ENCODE results near the gene ASB5.
"Not testable (repeated sequence)": the region's sequence is repeated elsewhere in the genome, so short reads cannot be mapped to it uniquely, and the experiment has no call there.

Gene ASB5

DNA sequence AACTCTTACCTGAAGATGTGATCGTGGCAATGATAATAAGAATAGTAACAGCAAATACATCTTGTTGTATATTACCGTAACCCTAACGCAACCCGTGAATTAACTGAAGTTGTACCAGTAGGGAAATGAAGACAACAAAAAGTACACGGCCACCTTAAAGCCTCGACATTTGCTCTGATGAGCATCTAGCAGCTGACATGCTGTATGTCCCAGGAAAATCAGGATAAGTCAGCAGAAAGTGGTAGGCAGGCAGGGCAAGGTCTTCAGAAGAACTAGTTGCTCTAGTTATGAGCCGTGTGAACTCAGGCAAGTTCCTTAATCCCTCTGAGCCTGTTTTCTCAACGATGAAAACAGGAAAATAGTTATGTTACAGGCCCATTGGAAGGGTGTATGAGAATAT is 7.7 kb upstream of the ASB5 start:
- DNase-seq, result no peak

DNA sequence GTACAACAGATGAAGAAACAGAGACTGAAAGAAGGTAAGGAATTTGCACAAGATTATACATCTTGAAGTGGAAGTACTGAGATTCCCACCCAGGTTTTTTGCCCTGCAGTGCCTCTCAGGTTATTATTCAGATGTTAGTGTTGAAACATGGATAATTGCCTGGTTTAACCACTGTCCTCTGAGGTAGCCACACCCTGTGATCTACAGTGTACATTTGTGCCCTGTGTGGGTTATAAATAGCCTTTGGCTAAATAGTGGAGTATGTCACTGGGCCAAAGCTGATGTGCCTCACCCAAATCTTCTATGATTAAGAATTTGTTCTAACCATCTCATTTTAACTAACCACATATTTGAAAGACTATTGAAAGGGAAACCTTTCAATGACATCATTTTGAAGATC is 5.4 kb upstream of the ASB5 start:
- DNase-seq, result no peak

DNA sequence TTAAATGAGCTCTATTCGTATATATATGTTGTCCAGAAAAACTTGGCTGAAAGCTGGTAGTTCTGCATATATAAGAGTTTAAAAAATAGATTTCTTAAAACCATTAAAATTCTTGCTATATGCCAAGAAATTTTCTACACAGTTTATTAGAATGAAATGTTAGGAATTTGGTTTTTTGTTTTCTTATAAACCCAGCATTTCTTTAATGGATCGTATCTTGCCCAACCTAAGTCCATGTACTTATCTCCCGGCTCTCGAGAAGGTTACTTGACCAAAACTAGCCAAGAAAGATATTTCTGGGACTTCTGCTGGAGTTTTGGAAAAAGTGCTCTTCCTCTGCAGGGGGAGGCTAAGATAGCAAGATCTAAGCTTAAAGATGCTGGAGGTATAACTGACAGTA is 4.7 kb upstream of the ASB5 start:
- DNase-seq, result no peak

GRCh38 chr4:176272799-176273198 is 3.8 kb upstream of the ASB5 start:
- DNase-seq, result no peak

DNA sequence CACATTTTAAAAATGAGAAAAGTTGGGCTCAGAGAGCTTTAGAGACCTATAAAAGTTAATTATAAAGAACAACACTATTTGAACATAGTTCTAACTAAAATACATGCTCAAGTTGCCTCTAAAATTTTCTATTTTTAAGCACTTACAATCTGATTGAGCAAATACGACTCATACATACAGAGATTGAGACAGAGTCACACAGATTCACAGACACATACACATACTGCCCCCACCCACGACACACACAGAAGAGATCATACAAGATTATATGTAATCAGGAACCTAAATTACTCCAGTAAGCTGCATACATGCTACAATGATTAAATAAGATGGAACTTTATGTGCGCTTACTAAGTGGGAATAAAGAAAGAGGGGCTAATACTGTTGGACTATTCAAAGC is 2.7 kb upstream of the ASB5 start:
- DNase-seq, result no peak

- DNase-seq, result no peak
Observed at GRCh38 chr4:176270669-176271068, 1.6 kb upstream of the ASB5 start.

DNA sequence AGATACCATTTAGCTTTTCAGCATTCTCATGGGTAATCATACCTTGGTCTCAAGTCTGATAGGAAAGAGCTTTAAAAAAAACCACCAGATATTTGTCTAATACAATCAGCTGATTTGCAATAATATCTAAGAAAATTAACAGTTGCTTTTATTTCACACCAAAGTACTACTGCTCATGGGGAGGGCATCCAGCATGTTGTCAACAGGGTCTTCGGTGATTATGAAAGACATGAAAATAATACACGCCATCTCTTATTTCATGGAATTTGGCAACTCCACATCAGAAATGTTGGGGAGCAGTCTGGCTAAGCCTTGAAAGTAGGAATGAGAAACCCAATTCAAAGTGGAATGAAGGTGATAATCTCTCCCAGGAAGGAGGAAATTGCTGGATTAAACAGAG is 3.0 kb downstream of the ASB5 start:
- no peak for DNase-seq

DNA sequence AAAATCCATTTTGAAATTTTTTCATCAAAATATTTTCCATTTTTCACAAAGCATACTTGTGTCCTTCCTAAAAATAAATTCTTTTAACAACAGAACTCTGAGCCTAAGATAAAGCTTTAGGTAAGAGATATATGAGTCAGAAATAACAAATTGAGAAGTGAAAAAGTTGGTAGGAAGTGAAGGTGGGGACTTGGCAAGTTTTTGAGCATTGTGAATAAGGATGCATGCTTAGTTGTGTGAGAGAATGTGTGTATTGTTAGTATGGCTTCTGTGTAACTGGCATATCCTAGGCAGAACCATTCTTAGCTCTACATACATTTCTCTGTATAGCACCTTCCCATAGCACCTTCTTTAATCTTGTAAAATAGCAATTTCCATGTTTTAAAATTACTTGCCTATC is 6.8 kb downstream of the ASB5 start:
- no peak for DNase-seq

DNA sequence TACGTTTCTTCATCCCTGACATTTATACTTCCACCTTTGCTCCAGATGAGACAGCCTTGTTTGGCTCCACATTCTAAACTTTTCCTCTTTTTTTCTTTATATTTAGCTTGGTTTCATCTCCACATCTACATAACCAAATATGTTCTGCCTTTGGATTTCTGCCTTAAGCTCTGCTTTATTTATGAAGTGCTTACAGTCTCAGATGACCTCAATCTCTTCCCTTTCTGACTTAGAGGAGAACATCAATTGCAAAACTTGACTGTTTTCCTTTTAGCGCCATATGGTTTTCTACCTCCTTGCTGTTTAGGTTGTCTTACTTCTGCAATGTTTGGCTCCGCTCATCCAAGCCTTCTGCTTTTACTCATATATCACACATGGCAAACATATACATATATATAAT is 7.5 kb downstream of the ASB5 start:
- no peak for DNase-seq

- no peak for DNase-seq
Observed at GRCh38 chr4:176261018-176261417, 8.0 kb downstream of the ASB5 start.

GRCh38 chr4:176259330-176260090 is 9.5 kb downstream of the ASB5 start:
- DNase-seq, result no peak

- no peak for DNase-seq
Observed at GRCh38 chr4:176258135-176258534, 10.9 kb downstream of the ASB5 start.

DNA sequence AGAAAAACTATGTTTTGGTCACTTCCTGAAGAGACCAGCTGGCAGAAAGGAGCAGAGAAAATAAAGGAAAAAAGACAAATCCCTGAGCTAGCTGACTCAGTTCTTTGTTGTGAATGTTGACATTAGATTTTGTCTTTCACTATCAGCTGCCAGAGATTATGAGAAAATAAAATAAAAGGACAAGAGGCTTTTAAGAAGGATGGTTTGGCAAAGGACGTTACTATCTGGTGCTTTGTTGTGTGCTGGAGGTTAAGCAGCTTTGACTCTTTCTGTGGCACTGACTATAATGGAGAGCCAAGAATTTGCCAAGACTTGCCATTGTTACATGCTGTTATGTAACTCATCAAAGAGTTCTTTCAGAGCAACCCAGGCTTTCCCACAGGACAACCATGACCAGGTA is 12.1 kb downstream of the ASB5 start:
- no peak for DNase-seq

- no peak for DNase-seq
Observed at GRCh38 chr4:176242764-176243347, 26.2 kb downstream of the ASB5 start.

DNA sequence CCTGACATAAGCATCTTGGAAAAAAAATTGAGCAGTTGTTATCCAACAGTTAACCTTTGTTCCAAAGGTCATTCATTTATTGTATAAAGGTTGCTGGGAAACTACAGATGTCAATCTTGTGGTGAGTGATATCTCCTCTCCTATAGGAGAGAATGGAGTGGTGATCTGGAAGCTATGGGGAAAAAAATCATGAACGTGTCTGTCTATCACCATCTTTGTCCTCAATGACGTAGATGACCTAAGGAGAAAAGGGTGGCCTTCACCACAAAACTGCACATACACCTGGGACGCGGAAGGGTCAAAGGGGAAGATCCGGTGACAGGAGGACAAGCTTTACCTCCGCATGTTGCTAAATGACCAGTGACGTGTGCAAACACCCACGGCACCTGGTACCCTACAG is 27.3 kb downstream of the ASB5 start:
- no peak for DNase-seq

- DNase-seq, result no peak
Observed at GRCh38 chr4:176238826-176239225, 30.2 kb downstream of the ASB5 start.

DNA sequence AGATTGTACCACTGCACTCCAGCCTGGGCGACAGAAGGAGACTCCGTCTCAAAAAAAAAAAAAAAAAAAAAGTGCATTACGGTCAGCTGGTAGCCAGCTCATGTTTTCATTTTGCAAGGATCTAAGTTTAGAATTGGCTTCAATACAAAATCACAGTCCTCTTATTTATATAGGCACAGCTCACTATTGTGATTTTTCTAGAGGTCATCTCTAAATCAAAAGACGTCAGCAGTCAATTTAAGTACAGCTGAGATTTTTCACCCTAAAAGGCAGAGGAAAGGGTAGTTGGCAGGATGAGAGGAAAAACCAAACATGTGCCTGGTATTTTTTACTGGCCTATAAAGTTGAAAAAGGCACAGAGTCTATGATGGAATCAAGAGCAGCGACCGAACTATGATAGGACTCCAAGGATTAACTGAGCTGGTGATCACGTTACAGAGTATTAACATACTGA is 30.8 kb downstream of the ASB5 start:
- DNase-seq, result no peak

DNA sequence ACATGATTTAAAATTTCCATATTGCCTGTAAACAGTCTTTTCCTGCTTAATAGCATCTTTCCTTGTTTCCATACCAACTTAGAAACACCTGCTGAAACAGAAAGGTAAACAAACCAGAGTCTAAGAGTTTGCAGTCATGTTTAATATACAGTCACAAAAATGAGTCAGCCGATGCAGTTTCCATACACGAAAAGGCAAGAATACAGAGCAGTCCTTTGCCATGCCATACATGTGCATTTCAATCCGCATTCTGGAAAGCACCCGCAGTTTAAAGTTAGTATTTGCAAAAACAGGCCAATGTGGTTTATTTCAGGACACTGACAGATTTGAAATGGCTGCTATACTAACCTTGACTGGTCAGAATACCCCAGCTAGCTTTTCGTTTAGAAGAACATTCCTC is 32.1 kb downstream of the ASB5 start:
- DNase-seq, result no peak

DNA sequence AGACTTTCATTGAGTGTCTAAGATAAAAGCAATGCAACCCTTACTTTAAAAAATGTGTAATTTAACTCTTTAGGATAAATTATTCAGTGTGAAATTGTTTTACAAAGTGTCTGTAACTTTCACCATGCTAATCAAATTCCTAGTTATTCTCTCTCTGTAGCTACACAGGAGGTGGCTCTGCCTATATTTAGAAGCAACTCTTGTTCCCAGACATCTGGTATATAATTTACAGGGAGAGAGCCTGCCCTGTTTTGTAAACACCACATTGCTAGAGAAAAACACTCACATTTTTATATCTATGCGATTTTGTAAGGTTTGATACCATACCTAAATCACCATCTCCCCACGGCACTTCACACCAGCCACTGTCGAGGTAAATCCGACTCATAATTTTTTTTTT is 38.2 kb downstream of the ASB5 start:
- no peak for DNase-seq

DNA sequence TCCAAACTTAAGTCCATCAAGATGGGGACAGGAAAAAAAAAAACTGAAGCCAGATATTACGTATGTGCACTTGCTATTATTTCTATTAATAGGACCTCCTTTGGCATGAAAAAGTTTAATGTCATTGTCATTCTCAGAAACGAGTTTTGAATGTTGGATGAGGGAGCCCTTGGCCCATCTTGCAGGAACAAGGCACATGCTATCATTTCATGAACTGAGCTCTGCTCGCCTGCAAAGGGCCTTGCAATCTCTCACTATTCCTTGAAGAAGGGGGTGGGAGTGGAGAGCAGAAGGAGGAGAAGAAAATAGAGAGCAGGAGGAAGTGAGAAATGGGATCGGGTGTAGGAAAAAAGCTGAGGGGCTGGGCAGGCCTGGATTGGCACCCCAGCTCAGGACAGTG is 39.4 kb downstream of the ASB5 start:
- no peak for DNase-seq

GRCh38 chr4:176226736-176227135 is 42.3 kb downstream of the ASB5 start:
- DNase-seq, result no peak

DNA sequence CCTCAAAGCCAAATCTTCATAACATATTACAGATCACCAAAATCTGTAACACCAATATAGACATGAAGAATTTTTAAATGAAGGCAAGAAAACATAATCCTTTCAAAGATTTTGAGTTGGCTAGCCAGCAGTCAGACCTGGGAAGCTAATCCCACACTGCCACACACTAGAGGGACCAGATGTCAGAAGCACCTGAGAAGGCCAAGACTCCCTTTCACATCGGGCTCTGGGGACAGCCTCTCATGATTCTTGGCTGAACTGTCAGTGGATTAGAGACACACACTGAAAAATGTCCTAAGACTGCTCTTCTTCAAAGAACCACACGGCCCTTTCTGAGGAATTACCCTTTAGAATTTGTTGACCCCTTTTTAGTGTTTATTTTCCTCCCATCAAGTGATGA is 45.5 kb downstream of the ASB5 start:
- DNase-seq, result no peak

DNA sequence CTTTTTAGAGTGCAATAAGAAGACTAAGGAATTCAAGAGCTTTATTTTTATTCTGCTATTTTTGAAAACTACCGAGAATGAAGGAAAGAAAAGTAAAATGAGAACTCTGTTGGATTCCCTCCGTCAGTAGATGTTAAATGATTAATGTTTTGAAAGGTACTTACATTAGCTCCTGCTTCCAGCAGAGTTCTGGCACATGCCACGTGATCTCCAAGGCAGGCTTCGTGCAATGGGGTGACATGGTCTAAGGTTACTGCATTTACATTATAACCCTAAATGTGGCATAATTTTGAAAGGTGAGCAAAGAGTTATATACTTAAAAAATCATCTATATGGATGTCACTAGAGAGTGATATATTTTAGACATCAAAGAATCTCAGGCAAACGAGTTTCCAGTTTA is 46.9 kb downstream of the ASB5 start:
- no peak for DNase-seq

DNA sequence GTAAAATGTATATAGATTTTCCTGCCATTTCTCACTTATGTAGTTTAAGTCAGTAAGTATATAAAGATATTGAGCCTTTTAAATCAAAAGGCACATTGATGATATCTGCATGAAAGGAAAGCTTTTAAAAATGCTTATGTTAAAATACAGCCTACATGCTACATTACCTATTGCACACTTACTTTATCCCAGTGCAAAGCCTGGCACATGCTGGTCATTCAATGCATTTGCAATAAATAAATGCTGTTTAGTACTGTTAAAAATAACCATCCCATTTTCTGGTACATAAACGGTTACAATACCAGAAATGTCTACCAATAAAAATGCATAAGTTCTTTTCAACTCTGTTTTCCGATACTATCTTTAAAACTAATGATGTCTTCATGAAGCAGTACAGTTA is 51.5 kb downstream of the ASB5 start:
- DNase-seq, result no peak

DNA sequence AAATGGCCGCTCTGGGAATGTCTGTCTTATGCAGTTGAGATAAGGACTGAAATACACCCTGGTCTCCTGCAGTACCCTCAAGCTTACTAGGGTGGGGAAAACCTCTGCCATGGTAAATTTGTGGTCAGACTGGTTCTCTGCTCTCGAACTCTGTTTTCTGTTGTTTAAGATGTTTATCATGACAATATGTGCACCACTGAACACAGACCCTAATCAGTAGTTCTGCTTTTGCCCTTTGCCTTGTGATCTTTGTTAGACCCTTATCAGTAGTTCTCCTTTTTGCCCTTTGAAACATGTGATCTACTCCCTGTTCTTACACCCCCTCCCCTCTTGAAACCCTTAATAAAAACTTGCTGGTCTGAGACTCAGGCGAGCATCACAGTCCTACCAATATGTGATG is 56.7 kb downstream of the ASB5 start:
- not testable (repeated sequence) for DNase-seq

All from CD4-positive, alpha-beta T cell treated with Interferon alpha-2 for 1 hour (primary cell).